Ishikawa (cell line): ENCODE data around the gene C5orf63.

Experiments
- CEBPB ChIP-seq: IDR thresholded peaks from 2 replicates; pipeline ENCODE4 v1.6.1; 2012
- CREB1 ChIP-seq: IDR thresholded peaks from 2 replicates; pipeline ENCODE4 v1.6.1; 2012; ENCODE audit warnings: low read depth
- EGR1 ChIP-seq: IDR thresholded peaks from 2 replicates; pipeline ENCODE4 v1.6.1; 2012
- EP300 ChIP-seq: IDR thresholded peaks from 2 replicates; pipeline ENCODE4 v1.6.1; 2012; ENCODE audit warnings: borderline replicate concordance
- NFIC ChIP-seq: IDR thresholded peaks from 2 replicates; pipeline ENCODE4 v1.6.1; 2012
- RAD21 ChIP-seq: IDR thresholded peaks from 2 replicates; pipeline ENCODE4 v1.6.1; 2012; ENCODE audit warnings: low read depth
- REST ChIP-seq: IDR thresholded peaks from 2 replicates; pipeline ENCODE4 v1.6.1; 2012; ENCODE audit warnings: low read depth, mild to moderate bottlenecking
- TAF1 ChIP-seq: IDR thresholded peaks from 2 replicates; pipeline ENCODE4 v1.6.1; 2012; ENCODE audit warnings: low read depth, mild to moderate bottlenecking
- TCF12 ChIP-seq: IDR thresholded peaks from 2 replicates; pipeline ENCODE4 v1.6.1; 2012; ENCODE audit warnings: low read depth
- TEAD4 ChIP-seq: IDR thresholded peaks from 2 replicates; pipeline ENCODE4 v1.6.1; 2012
- USF1 ChIP-seq: IDR thresholded peaks from 2 replicates; pipeline ENCODE4 v1.6.1; 2012
- YY1 ChIP-seq: IDR thresholded peaks from 2 replicates; pipeline ENCODE4 v1.6.1; 2012; ENCODE audit warnings: low read depth
- ZBTB7A ChIP-seq: IDR thresholded peaks from 2 replicates; pipeline ENCODE4 v1.6.1; 2012; ENCODE audit warnings: low read depth
- TF ChIP-seq, protein P1 (sequence below): IDR thresholded peaks from 2 replicates; pipeline ENCODE4 v1.6.1; 2012

DNA sequence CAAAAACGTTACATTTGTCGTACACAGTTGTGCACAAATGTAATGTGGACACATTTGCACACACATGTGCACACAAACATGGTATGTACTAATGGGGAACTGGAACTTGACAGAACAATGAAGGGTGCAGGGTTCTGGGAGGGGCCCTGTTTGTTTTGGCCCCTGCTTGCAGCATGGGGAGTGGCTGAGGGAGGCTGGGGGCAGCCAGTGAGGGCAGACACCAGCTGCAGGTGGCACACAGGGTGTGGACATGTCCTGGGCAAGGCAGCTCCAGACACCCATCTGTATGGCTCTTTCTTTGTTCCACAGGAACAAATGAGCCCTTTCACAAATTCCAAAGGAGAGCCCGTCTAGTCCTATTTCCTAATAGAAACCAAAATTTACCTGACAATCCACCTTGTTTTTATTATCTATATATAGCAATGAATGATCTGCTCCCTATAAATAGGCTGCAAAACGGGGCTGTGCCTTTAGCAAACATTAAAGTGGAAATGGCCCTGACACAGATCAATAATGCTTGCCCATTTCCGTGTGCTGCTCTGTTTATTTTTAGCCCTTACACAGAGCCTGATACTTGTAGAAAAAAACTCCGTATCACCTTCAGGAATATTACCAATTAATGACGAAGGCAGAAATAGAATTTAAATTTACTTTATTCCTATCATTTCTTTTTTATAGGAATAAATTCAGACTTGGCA is 69.4 kb downstream of the C5orf63 start:
- TF ChIP-seq CEBPB (no peak), CREB1 (no peak), EP300 (no peak), TAF1 (no peak), USF1 (no peak), YY1 (no peak), EGR1 (no peak), ZBTB7A (no peak), NFIC (no peak), REST (no peak), TCF12 (no peak), TEAD4 (no peak), RAD21 (no peak)
- TF ChIP-seq, protein P1, sequence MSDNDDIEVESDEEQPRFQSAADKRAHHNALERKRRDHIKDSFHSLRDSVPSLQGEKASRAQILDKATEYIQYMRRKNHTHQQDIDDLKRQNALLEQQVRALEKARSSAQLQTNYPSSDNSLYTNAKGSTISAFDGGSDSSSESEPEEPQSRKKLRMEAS, result no peak
